K562 (cell line): ENCODE data around the gene GAPVD1. TPM values are rescaled to one million over a fixed set of nuclear protein-coding genes. Genes with fewer than 3 reads are reported as not detected.
A peak's percentile ranks its signal among the peaks of the same experiment; 100 is the strongest.

Experiments
- ARHGAP35 ChIP-seq: fragments of 450-650 bp; IDR thresholded peaks from 2 replicates; pipeline ENCODE4 v1.6.1; 2018; ENCODE audit not compliant: partially characterized antibody
- BRD4 ChIP-seq: fragments of 200-600 bp; sonication (generic); IDR thresholded peaks from 2 replicates; pipeline ENCODE4 v1.6.1; 2017; ENCODE audit warnings: inconsistent platforms
- MAFF ChIP-seq: IDR thresholded peaks from 2 replicates; pipeline ENCODE4 v1.6.1; 2012; ENCODE audit warnings: low read length, improper control_type of control experiment
- MIER1 ChIP-seq: fragments of 450-650 bp; IDR thresholded peaks from 2 replicates; pipeline ENCODE4 v1.6.1; 2016; ENCODE audit warnings: antibody characterized with exemption, mild to moderate bottlenecking, low read depth
- NFE2L1 ChIP-seq: fragments of 450-650 bp; IDR thresholded peaks from 2 replicates; pipeline ENCODE4 v1.6.1; 2016; ENCODE audit warnings: missing genetic modification characterization, low read depth, mild to moderate bottlenecking, missing compliant biosample characterization, moderate library complexity, borderline replicate concordance
- NFYB ChIP-seq: IDR thresholded peaks from 2 replicates; pipeline ENCODE4 v1.6.1; 2011; ENCODE audit warnings: mild to moderate bottlenecking, moderate library complexity; ENCODE audit not compliant: insufficient read length; ENCODE audit errors: extremely low read depth
- PHF8 ChIP-seq: fragments of 200-600 bp; sonication (generic); IDR thresholded peaks from 2 replicates; pipeline ENCODE4 v1.6.1; 2012; ENCODE audit warnings: mixed run types, mild to moderate bottlenecking, inconsistent platforms, low read length, moderate library complexity, borderline replicate concordance
- POLR2B ChIP-seq: fragments of 450-650 bp; IDR thresholded peaks from 2 replicates; pipeline ENCODE4 v1.6.1; 2018; ENCODE audit warnings: low read depth; ENCODE audit not compliant: partially characterized antibody
- POLR2G ChIP-seq: fragments of 200-400 bp; formaldehyde crosslinking; IDR thresholded peaks from 2 replicates; pipeline ENCODE4 v1.6.1; 2017; ENCODE audit warnings: low read depth, mild to moderate bottlenecking, antibody characterized with exemption, low read length, moderate library complexity
- SRSF9 ChIP-seq: fragments of 200-400 bp; formaldehyde crosslinking; IDR thresholded peaks from 2 replicates; pipeline ENCODE4 v1.6.1; 2017; ENCODE audit warnings: low read depth, low read length, borderline replicate concordance
- TCF7L2 ChIP-seq: fragments of 150-350 bp; IDR thresholded peaks from 2 replicates; pipeline ENCODE4 v1.6.1; 2016; ENCODE audit warnings: low read depth, mild to moderate bottlenecking, low read length, moderate library complexity
- ZNF445 ChIP-seq: fragments of 250-450 bp; sonication (Bioruptor Pico); IDR thresholded peaks from 2 replicates; pipeline ENCODE4 v1.4.0; 2020; ENCODE audit warnings: low read depth, mild to moderate bottlenecking, moderate library complexity
- polyA plus RNA-seq, 8 experiments: library from polyadenylated mRNA; depleted of rRNA in 4 of 8; stranded (reverse) in 5 of 8; unstranded in 3 of 8; fragments of >200 nt; fragmentation: Nextera tagmentation in 2 of 8; fragmentation: Illumina TruSeq in 1 of 8; extraction: Ambion mirVana in 2 of 8; extraction: Trizol in 1 of 8; gene quantifications; 2 replicates each; pipeline versions ENCODE4 v1.2.1 to v1.2.3, GENCODE V29; 2011 to 2014; ENCODE audit warnings: inconsistent platforms in 1 of 8, missing spikeins in 1 of 8
- total RNA-seq, 7 experiments: library from RNA; depleted of rRNA in 6 of 7; stranded (reverse); fragments of >200 nt in 6 of 7; fragmentation: Illumina TruSeq in 2 of 7; extraction: Trizol in 2 of 7; gene quantifications; 2 replicates each; pipeline versions ENCODE4 v1.2.1 to v1.2.3, GENCODE V29; 2011 to 2021; ENCODE audit warnings: low replicate concordance in 1 of 7
- TF ChIP-seq, protein P1 (sequence below): fragments of 450-650 bp; IDR thresholded peaks from 2 replicates; pipeline ENCODE4 v1.6.1; 2016; ENCODE audit warnings: antibody characterized with exemption
- TF ChIP-seq, protein P2 (sequence below): sonication (generic); formaldehyde crosslinking; IDR thresholded peaks from 2 replicates; pipeline ENCODE4 v1.8.1; 2022; ENCODE audit warnings: missing genetic modification reagents
- TF ChIP-seq, protein P3 (sequence below): fragments of 250-450 bp; sonication (Bioruptor Pico); IDR thresholded peaks from 2 replicates; pipeline ENCODE4 v1.5.0; 2022; ENCODE audit warnings: mild to moderate bottlenecking
- TF ChIP-seq, protein P4 (sequence below): fragments of 250-450 bp; sonication (Bioruptor Pico); IDR thresholded peaks from 2 replicates; pipeline ENCODE4 v1.4.0; 2020; ENCODE audit warnings: mild to moderate bottlenecking
- TF ChIP-seq, protein P5 (sequence below): fragments of 450-650 bp; formaldehyde crosslinking; IDR thresholded peaks from 2 replicates; pipeline ENCODE4 v1.4.0; 2020; ENCODE audit warnings: mild to moderate bottlenecking, moderate library complexity

The GAPVD1 gene
- total and polyA plus RNA-seq, 9 of the 15 experiments (the other 6 are each of a cell fraction or from before 2014, with no cell fraction given), result 9.5 to 66.1 (median 45.5) TPM

DNA sequence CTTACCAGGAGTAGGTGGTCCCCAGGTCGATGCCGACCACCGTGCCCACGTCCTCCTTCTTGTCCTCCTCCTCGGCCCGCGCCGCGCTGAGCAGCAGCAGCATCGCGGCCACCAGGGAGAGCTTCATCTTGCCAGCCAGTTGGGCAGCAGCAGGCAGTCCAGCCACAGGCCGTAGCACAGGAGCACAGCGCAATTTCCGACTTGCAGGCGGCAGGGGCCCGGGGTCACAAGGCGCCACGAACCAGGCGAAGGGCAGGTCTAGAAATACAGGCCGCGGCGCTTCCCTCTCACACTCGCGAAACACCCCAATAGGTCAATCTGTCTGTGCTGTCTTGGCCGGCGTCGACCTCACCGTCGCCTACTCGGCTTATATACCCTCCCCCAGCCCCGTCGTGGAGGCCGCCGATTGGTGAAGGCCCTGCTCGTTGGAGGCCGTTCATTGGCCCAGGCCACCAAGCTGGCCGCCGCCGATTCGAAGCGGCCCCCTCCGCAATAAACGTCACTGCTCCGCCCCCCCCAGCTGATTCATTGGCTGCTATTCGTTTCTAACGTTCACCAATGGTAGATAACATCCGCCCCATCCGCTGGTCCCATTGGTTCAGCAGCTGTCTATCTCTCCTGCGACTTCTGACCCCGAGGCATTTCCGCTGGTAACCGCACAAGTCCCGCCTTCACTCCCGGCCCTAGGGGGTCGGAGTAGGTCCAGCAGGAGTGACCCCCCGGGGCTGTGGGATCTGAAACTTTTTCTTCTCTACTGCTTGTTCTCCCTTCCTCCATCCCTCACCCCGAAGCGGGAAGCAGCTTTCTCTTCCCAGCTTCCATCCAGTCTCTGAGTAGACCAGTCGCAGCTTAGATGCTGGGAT lies 20.4 kb upstream of the GAPVD1 start, which contains the start of gene HSPA5 (continued):
- TF ChIP-seq NFYB (peak; percentile 91), ARHGAP35 (no peak), MAFF (no peak), BRD4 (peak; percentile 35; the same call in 1 of the 2 replicates), NFE2L1 (tag) (no peak), PHF8 (peak; percentile 92), ZNF445 (no peak), POLR2G (peak; percentile 100), POLR2B (no peak), TCF7L2 (no peak), SRSF9 (no peak), MIER1 (no peak)
- TF ChIP-seq, protein P1, sequence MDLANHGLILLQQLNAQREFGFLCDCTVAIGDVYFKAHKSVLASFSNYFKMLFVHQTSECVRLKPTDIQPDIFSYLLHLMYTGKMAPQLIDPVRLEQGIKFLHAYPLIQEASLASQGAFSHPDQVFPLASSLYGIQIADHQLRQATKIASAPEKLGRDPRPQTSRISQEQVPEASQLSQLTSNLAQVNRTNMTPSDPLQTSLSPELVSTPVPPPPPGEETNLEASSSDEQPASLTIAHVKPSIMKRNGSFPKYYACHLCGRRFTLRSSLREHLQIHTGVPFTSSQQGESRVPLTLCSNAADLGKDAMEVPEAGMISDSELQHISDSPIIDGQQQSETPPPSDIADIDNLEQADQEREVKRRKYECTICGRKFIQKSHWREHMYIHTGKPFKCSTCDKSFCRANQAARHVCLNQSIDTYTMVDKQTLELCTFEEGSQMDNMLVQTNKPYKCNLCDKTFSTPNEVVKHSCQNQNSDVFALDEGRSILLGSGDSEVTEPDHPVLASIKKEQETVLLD, result no peak
- TF ChIP-seq, protein P2, sequence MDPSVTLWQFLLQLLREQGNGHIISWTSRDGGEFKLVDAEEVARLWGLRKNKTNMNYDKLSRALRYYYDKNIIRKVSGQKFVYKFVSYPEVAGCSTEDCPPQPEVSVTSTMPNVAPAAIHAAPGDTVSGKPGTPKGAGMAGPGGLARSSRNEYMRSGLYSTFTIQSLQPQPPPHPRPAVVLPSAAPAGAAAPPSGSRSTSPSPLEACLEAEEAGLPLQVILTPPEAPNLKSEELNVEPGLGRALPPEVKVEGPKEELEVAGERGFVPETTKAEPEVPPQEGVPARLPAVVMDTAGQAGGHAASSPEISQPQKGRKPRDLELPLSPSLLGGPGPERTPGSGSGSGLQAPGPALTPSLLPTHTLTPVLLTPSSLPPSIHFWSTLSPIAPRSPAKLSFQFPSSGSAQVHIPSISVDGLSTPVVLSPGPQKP (CRISPR knock-in tag), result no peak
- TF ChIP-seq, protein P3, sequence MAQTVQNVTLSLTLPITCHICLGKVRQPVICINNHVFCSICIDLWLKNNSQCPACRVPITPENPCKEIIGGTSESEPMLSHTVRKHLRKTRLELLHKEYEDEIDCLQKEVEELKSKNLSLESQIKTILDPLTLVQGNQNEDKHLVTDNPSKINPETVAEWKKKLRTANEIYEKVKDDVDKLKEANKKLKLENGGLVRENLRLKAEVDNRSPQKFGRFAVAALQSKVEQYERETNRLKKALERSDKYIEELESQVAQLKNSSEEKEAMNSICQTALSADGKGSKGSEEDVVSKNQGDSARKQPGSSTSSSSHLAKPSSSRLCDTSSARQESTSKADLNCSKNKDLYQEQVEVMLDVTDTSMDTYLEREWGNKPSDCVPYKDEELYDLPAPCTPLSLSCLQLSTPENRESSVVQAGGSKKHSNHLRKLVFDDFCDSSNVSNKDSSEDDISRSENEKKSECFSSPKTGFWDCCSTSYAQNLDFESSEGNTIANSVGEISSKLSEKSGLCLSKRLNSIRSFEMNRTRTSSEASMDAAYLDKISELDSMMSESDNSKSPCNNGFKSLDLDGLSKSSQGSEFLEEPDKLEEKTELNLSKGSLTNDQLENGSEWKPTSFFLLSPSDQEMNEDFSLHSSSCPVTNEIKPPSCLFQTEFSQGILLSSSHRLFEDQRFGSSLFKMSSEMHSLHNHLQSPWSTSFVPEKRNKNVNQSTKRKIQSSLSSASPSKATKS, result no peak
- TF ChIP-seq, protein P4, sequence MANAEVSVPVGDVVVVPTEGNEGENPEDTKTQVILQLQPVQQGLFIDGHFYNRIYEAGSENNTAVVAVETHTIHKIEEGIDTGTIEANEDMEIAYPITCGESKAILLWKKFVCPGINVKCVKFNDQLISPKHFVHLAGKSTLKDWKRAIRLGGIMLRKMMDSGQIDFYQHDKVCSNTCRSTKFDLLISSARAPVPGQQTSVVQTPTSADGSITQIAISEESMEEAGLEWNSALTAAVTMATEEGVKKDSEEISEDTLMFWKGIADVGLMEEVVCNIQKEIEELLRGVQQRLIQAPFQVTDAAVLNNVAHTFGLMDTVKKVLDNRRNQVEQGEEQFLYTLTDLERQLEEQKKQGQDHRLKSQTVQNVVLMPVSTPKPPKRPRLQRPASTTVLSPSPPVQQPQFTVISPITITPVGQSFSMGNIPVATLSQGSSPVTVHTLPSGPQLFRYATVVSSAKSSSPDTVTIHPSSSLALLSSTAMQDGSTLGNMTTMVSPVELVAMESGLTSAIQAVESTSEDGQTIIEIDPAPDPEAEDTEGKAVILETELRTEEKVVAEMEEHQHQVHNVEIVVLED (CRISPR knock-in tag), result 0 out of 2 replicates have a peak, but pooled peaks have one; percentile 34
- TF ChIP-seq, protein P5, sequence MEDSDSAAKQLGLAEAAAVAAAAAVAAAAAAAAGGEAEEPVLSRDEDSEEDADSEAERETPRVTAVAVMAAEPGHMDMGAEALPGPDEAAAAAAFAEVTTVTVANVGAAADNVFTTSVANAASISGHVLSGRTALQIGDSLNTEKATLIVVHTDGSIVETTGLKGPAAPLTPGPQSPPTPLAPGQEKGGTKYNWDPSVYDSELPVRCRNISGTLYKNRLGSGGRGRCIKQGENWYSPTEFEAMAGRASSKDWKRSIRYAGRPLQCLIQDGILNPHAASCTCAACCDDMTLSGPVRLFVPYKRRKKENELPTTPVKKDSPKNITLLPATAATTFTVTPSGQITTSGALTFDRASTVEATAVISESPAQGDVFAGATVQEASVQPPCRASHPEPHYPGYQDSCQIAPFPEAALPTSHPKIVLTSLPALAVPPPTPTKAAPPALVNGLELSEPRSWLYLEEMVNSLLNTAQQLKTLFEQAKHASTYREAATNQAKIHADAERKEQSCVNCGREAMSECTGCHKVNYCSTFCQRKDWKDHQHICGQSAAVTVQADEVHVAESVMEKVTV, result peak; percentile 30; the same call in 1 of the 2 replicates
